ENCODE measurements around the gene KCNG4. TPM values are rescaled to one million over a fixed set of nuclear protein-coding genes. Genes with fewer than 3 reads are reported as not detected.

KCNG4 gene, protein sequence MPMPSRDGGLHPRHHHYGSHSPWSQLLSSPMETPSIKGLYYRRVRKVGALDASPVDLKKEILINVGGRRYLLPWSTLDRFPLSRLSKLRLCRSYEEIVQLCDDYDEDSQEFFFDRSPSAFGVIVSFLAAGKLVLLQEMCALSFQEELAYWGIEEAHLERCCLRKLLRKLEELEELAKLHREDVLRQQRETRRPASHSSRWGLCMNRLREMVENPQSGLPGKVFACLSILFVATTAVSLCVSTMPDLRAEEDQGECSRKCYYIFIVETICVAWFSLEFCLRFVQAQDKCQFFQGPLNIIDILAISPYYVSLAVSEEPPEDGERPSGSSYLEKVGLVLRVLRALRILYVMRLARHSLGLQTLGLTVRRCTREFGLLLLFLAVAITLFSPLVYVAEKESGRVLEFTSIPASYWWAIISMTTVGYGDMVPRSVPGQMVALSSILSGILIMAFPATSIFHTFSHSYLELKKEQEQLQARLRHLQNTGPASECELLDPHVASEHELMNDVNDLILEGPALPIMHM
- not detected in 2 replicates for polyA plus RNA-seq (2014; cell fraction: cytosol; rRNA removed)
- polyA plus RNA-seq (2014; cell fraction: nucleus; rRNA removed): not detected in 2 replicates

DNA sequence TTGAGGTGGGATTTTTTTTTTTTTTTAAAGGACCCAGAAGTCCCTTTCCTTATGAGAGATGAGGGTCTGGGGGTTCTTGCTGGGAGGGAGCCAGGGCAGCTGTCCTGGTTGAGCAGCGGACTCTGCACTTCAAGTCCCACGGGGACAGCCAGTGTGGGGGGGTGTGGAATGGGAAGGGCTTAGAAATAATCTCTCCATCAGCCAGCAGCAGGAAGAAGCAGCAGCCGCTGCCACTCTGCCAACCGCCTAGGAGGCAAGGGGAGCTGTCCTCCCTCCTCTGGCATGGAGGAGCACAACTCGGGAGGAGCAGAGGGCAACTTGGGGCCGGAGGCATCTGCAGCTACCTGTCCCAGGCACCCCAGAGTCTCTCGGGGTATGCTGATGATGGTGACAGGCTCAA, at the start of gene KCNG4:
TSS of gene KCNG4 (minus strand) at position 104 of the 400 bp plus-strand sequence. CDS start 2,527 bp downstream, outside the sequence.
- DNase-seq (ENCODE audit: low spot score): no peak

DNA sequence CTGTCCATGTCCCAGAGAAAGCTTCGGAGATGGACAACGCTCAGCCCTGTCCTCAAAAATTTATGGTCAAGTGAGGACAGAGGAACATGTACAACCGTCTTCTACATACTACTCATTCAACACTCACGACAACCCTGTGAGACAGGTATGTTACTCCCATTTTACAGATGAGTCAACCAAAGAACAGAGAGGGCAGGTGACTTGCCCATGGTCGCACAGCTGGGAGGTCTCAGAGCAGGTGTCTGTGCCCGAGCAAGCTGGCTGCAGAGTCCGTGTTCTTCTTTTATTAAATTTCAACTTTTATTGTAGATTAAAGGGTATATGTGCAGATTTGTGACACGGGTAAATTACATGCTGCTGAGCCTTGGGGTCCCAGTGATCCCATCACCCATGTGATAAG, 49.1 kb upstream of the KCNG4 start:
- no peak for DNase-seq (ENCODE audit: low spot score)

DNA sequence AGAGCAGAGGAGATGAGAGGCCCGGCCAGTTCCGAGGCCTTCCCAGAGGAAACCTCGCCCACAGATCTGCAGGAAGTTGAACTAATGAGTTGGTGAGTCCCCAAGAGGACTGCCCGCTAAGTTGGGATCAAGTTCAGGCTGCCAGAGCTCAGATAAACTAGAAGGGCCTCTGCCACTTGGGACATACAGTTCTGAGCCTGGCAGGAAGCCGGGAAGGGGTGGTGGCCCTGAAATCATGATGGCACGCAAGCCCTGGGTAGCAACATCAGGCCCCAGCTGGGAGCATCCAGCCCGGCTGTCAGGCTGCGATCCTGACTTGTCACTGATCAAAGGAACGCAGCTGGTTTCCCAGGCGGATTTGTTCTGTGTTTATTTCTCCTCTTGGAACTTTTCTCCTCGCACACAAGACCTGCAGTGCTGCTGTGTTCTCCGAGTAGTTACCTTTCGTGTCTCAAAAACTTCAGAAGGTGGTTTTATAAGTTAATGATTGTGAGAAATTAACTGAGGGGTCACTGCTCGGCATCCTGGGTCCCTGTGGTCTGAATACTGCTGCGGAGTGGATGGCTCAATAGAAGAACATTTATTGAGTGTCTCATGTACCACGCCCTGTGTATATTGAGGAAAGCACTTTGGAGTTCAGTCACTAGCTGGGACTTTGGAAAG, 46.9 kb upstream of the KCNG4 start:
- no peak for DNase-seq (ENCODE audit: low spot score)

DNA sequence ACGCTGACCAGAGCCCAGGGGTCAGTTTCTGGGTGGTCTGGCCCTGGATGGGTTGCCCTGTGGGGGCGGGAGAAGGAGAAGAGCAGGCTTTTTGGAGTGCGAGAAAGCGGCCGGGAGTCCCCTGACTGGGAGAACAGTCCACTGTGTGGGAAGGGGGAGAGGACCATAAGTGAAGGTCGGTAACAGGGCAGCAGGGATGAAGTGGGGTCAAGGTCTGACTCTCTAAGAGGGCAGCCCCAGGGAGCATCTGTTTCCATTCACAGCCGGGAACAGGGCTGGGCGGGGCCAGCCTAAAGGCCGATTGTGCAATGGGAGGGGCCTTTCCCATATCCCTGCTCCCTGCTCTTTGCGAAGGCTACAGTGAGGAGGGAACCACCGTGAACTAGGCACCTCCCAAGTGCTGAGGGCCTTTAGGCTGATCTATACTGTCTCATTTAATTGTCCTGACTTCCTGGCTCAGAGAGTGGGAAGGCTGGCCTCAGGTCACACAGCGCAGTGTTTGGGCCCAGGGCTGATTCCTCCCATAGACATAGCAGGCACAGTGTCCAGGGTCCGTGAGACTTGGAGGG, 44.4 kb upstream of the KCNG4 start:
- DNase-seq (ENCODE audit: low spot score): peak; percentile 35

DNA sequence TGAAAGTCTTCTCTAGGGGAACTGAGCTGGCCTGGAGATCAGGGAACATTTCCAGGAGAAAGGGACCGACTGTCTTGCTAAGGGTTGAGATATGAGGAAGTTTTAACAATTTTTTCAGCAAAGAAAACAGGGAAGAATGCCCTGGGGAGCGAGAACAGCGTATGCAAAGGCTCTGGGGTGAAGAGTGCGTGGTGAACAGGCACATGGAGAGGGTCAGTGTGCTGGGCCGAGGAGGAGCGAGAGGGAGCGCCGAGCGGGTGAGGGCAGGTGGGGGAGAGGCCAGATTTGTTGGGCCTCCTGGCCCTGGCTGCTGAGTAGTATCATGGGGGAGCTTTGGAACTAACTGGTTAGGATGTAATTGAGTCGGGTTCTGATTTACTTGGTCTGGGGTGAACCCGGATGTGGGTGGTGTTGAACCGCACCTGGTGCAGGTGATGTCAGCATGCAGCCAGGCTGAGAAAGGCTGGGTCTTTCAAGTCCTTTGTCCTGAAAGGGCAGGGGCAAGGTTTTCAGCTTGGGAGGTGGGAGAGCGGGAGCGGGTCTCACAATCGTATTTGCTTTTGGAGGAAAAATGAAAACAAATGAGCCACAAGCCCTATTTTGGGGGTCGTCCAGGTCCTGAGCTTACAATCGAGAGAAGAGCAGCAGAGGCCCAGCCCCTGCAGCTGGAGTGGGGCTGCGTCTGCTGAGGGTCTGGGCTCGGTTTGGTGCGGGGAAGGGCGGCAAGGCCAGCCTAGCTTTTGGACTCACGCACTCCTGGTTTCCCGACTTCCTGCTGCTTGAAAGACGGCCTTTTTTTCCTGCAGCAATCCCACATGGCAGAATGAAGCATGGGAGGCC, 43.7 kb upstream of the KCNG4 start:
- DNase-seq (ENCODE audit: low spot score): no peak

DNA sequence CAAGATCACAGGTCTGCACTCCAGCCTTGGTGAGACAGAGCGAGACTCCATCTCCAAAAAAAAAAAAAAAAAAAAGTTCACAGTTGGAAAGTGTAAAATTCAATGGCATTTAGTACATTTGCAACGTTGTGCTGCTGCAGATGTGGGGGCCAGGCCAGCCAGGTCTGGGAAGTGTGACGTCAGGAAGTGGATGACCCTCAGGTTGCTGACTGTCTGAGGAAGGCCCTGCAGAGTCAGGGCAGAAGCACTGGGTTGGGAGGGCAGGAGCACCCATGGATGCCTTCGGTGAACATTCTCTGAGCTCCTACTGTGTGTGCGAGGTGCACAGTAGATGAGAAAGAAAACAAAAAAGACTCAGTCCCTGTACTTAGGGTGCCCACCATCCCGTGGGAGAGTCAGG, 42.7 kb upstream of the KCNG4 start:
- no peak for DNase-seq (ENCODE audit: low spot score)

DNA sequence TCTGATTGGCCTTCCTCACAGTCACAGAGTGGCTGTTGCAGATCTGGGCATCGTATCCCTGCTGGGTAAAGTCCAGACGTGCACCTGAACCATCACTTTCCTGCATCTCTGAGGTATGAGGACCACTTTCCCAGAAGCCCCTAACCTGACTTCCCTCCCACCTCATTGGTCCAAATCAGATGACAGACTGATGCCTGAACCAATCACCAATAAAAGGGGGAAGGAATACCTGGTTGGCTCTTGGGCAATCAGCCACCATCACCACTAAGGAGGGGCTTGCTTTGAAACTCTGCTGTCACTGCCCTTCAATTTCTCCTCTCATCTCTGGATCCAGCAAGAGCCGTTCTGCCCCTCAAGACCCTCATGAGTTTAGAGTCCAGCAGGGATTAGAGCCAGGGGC, 41.3 kb upstream of the KCNG4 start:
- DNase-seq (ENCODE audit: low spot score): peak; percentile 71

DNA sequence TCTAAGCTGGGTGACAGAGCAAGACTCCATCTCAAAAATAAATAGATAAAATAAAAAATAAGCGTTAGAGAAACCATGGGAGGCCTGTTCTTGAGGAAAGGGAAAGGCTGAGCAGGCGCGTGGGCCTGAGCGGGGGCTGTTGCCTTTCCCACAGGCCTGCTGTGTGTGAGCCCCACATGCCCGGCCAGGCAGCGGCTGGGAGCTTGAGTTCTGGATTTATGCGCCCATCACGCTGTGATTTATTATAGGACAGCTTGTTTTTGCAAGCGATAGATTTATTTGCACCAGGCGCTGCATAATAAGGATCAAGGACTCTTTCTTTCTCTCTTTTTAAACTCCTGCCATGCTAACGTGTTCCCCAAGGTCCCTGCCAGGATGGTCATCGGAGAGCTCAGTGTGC, 40.1 kb upstream of the KCNG4 start:
- no peak for DNase-seq (ENCODE audit: low spot score)

DNA sequence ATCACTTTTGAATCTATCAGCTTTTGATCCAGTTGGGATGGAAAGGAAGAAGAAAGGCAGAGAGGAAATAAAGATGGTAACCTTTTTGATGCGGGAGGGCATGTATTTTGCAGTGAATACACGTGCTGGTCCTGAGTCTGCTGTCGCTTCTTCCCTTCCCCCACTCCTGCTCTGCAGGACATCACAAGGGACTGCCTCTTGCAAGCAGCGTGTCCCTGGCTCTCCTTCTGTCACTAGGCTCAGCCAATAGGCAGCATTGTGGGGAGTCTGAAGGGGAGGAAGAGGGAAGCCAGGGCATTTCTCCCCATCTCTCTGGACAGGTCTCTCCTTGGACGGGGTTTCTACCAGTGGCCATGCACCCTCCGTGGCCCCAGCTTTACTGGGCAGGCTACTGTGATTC, 39.2 kb upstream of the KCNG4 start:
- peak; percentile 81 for DNase-seq (ENCODE audit: low spot score)

DNA sequence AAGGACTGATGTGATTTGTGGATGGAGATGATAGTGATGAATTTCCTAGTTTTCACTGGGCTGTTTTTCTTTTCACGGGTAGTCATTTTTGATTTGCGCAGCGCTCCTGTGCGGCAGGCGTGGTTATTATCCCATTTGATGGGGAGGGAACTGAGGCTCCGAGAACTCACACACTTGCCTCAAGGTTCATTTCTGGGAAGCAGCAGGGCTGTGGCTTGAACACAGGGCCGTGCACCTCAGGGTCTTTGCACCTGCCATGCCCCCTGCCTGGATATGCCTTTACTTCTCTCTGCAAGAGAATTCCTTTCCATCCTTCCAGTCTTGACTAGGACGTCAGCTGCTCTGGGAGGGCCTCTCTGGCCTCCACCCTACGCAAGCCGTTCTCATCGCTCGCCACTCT, 38.5 kb upstream of the KCNG4 start:
- DNase-seq (ENCODE audit: low spot score): no peak

DNA sequence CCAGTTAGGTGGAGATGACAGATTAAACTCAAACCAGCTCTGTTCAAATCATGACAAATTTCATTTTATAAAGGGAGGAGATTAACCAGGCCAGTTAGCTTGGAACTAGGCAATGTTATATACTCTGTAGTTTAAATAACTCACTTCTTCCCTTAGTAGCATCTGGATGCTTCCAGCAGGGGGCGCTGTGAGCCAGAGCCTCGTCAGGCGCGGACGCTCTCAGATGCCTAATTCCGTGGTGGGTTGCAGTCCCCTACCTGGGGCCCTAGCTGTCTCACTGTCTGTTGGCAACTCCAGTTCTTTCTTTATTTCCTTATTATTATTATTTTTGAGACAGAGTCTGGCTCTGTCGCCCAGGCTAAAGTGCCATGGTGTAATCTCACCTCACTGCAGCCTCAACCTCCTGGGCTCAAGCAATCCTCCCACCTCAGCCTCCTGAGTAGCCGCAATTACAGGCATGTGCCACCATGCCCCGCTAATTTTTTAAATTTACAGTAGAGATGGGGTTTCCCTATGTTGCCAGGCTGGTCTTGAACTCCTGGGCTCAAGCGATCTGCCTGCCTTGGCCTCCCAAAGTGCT, 37.5 kb upstream of the KCNG4 start:
- peak; percentile 58 for DNase-seq (ENCODE audit: low spot score)

DNA sequence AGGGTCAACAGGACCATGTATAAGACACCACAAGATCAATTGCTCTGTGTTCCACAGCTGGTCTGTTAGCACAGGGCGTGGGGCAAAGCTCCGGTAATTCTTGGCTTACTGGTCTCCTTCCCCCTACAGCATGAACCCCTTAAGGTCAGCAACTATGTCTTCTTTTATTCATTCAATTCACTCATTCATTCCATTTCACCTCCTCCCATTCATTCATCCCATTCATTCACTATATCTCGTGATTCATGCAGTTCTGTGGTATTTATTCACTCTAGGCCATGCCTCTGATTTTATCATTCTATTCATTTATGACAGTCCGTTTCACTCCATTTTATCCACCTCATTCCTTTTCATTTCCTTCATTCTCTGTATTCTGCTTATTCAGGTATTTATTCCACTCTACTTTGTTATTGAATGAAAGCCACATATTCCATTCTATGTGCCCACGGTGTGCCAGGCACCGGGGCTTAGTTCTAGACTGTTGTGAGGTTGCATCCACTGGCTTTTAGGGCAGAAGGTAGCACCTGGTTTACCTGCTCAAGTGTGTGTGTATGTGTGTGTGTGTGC, 35.9 kb upstream of the KCNG4 start:
- no peak for DNase-seq (ENCODE audit: low spot score)

DNA sequence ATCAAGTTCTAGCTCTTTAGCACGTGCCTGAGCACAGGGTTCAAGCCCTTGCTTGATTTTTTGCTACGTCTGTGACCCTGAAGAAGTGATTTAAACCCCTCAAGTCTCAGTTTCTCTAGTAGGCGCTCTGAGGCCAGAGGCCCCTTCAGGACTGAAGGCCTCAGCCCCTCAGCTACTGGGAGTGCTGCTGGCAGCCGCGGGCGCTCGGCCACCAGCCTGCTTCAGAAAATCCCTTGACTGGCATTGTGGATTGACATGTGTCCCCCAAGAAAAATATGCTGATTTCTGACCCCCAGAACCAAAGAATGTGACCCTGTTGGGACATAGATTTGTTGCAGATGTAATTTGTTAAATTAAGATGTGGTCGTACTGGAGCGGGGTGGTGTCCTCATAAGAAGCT, 34.7 kb upstream of the KCNG4 start:
- no peak for DNase-seq (ENCODE audit: low spot score)

DNA sequence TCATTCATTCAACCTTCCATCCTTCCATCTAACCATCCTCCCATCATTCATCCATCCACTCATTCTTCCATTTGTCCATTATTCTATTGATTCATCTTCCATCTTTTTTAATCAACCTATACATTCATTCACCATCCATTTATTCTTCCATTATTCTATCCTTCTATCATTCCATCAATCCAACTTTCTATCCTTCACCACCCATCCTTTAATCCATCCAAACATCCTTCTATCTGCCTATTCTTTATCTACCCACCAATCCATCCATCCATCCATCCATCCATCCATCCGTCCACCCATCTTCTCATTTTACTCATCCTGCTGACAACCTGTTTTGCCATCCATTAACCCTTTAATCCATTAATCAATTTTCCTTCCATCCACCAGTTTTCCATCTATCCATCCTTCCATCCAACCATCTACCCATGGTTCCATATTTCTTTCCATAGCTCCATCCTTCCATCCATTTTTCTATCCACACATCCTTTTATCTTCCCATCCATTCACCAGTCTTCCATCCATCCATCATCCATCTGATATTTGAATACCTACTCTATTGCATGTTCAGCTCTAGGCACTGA, 33.0 kb upstream of the KCNG4 start:
- DNase-seq (ENCODE audit: low spot score): no peak

DNA sequence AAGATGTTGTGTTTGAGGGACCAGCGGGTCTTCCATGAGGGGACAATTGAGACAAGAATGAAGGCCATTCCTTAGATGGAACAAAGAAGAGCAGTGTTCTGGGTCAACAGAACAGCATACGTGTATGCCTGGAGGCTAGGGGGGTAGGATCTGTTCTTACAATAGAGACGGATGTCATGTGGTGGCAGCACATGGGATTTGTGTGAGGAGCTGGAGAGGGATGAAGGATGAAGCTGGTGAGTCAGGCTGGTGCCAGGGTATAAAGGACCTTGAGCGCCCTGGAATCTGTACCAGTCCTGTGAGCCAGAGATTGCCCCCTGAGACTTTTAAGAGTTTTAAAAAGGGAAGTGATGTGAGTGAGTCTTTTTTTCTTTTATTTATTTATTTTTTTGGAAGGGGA, 32.1 kb upstream of the KCNG4 start:
- no peak for DNase-seq (ENCODE audit: low spot score)

DNA sequence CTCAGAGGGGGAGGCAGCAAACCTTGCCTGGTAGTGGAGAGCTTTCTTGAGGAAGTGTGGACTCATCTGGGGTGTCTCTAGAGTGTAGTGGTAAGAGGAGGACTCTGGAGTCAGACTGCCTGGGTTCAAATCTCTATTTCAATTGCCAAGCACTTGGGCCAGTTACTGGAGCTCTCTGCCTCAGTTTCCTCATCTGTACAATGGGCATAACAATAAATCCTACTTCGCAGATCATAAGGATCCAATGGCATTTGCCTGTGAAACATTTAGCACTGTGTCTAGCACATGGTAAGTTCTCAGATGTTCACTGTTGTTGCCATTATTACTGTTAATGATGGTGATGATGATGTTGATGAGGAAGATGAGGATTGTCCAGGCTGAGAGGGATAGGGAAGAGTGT, 31.2 kb upstream of the KCNG4 start:
- DNase-seq (ENCODE audit: low spot score): no peak

DNA sequence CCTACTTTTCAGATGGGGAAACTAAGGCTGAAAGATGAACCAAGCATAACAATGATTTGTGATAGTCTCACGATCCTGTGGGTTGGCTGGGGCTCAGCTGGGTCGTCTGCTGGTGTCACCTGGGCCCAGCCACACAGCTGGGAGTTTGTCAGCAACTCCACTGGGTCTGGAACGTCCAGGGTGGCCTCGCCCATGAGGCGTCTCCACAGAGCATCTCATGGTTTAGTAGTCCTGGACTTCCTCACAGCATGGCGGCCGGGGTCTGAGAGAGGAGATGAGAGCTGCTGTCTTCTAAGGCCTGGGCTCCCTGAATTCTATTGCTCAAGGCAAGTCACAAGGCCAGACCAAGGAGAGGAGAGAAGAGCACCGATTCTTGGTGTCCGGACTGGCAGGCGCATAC, 30.7 kb upstream of the KCNG4 start:
- no peak for DNase-seq (ENCODE audit: low spot score)

DNA sequence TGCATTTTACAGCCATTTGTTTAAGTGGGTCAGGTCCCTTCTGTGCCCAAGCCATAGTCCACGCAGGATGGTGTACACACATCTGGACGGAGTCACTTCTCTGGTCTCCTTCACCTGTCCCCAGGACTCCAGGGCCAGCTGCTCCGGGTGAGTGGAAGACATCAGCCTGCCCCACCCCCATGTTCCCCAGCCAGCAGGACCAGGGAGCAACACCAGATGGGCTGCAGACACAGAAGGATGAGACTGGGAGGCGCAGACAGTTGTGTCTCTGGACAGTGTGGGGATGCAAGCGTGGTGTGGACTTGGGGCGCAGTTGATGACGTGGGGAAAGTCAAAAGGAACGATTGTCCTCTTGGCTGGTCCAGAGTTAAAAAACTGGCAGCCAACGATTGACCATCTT, 30.3 kb upstream of the KCNG4 start:
- no peak for DNase-seq (ENCODE audit: low spot score)

DNA sequence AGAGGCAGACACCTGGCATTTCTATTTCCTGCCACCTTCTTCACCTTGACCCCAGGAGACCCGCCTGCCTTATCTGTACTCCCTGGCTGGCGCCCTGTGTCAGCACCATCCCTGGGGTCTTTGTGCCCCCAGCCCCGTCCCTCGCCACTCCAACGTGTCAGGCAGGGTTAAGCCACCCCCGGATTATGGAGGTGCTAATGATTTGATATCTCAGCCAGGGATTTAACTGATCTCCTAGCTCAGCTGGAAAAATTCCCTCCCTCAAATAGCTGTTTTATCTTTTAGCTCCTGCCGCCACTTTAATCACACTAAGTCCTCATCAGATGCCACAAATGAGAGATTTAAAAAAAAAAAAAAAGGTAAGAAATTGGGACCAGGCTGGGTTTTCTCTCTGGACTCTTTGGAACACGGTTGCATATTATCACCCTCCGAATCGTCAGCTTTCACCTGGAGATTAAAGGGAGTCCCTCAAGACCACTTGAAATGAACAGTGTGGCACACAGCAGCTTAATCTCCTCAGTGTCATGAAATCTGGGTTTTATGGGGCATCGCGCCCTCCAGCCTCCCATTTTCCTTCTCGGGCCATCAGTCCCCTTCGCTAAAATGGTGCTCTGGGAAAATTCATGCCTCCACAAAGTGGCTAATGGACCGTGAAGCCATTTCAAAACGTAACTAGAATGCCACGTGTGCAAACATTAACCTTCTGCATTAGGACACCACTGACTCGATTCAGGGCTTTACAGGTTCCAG, 28.7 kb upstream of the KCNG4 start:
- DNase-seq (ENCODE audit: low spot score): no peak

DNA sequence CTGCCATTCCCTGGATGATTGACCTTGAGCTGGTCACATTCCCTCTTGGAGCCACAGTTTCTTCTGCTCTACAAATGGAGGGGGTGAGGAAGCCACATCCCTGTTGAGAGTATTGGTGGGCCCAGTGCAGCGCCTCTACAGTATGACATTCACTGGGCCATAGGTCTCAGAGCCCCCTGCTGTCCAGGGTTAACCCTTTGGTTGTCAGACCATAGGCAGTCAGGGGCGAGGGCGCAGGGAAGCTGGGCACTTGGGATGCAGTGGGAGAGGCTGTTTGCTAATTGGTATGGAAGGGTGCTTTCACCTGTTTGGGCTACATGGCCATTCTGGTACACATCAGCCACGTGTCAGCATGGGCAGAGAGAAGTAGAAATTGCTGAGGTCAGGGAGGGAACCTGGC, 27.6 kb upstream of the KCNG4 start:
- DNase-seq (ENCODE audit: low spot score): no peak

All from SK-N-DZ (cell line).